NCI-H2171 treated with DMSO at 0.1 percent for 48 hours (cell line): Measurements from ENCODE around the gene LRFN4.
"Not testable (repeated sequence)": the region's sequence is repeated elsewhere in the genome, so short reads cannot be mapped to it uniquely, and the experiment has no call there.

ENCODE experiments used
- DNase-seq: peaks from one replicate; lab custom pipeline; 2025; lab: John Stamatoyannopoulos, UW

LRFN4 gene

DNA sequence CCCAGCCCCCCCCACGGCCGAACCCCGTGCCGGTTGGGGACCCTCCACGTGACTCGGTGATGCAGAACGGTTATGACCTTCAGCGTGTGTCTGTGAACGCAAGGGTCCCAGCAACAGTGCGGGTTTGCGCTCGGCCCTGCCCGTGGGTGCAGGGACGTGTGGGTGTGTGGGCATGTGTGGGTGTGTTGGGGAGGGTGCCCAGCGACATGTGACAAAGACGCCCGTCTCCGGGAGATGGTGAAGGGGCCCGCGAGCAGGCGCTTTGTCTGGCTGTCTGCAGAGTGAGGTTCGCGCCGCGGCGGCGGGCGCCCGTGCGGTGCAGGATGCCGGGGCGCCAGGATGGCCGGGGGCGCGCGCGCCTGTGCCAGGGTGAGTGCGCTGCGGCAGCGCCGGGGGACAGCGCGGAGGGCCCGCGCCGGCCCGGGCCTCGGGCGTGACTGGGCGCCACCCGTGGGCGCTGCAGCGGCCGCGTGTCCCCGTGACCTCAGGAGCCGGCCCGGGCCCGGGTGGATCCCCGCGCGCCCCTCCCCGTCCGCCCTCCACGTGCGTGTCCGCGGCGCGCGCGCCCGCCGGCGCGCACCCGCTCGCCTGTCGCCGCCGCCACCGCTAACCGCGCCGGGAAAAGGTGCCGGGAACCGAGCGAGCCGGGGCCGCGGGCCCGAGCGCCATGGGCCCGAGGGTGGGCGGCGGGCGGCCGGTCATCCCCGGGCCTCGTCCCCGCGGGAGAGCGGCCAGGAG lies at the start of gene LRFN4:
TSS of gene LRFN4 (plus strand) at position 569 of the 738 bp plus-strand sequence. CDS start 681 bp downstream, outside the sequence.
- DNase-seq: no peak

- no peak for DNase-seq
These were observed 47.3 kb upstream of the LRFN4 start for GRCh38 chr11:66809592-66809991.

DNA sequence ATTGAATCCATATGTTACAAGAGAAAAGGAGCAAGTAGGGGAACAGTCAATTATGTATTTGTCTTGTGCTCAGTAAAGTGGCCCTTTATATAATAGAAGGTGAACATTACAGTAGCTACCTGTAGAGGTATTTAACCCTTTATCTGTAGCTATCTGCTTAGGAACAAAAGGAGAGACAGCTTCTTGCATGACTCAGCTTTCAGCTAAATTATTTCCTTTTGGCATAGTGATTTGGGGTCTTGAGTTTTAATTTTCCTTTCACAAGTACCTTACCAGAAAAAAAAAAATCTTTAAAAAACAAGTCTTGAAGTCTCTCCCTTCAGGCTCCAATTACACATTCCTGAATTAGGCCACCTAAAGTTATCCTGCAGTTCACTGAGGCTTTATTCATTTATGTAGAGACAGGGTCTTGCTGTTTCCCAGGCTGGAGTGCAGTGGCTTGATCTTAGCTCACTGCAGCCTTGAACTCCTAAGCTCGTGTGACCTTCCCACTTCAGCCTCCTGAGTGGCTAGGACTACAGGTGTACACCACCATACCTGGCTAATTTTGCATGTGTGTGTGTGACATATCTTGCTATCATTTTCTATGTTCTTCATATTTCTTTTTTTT lies 46.2 kb upstream of the LRFN4 start:
- DNase-seq: no peak

- no peak for DNase-seq
These were observed 42.2 kb upstream of the LRFN4 start for GRCh38 chr11:66814678-66815077.

GRCh38 chr11:66815646-66816045 lies 41.2 kb upstream of the LRFN4 start:
- no peak for DNase-seq

DNA sequence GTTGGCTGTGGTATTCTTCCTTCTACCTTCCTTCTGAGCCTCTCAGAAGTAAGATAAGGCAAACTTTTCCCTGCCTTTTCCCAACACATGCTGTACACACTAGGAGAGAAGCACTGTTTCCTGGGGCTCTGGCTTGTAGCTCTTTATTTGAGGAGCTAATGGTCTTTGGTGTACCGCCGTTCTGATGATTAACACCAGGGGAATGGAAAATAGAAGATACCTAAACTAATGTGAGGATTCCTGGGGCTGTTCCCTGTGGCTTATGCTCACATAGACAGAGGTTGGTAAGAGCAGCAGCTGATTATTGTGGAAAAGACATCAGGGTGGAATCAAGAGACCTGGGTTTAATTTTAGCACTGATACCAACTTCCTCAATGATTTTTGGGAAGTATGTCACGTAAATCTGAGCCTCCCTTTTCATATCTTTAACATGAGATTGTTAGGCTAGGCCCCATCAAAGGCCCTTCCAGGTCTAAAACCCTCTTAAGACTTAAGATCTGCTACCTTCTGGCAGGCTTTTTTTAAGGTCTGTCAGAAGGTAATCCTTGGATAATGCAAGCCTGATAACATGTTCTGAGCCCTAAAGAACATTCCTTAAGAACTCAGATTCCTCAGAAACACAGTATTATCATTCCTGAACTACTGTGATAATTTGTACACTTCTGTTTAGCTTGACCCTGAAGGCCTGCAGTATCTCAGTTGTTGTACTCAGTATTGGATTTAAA lies 38.5 kb upstream of the LRFN4 start:
- DNase-seq: no peak

DNA sequence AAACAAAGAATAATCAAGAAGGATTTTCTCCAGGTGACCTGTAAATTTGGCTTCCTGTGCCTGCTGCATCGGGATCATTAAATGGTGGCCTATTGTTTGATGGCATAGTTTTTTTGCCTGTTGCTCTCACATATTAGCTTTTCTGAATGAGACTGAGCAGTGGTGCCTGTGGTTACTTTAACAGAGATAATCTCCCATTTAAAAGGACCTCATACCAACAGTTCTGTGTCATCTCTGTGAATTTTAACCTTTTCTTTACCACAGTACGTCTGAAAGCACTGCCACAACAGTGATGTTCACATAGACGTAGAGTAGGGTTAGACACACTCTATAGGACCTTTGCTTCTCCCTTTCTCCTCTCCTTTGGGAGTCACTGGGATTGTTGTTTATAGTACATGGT lies 36.5 kb upstream of the LRFN4 start:
- no peak for DNase-seq

- DNase-seq: no peak
These were observed 36.0 kb upstream of the LRFN4 start for GRCh38 chr11:66820901-66821300.

DNA sequence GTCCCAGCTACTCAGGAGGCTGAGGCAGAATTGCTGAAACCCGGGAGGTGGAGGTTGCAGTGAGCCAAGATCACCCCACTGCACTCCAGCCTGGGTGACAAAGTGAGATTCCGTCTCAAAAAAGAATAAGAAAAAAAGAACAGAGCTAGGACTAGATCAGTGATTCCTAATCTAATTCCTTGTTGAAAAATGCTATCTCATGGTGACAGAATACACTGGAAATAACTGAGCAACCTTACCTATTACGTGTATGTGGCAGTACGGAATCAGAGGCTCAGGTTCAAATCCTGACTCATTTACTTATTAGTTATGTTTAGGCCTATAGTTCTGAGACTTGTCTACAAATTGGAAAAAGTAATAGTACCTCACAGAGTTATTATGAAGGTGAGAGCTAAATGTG lies 33.2 kb upstream of the LRFN4 start:
- DNase-seq: no peak

DNA sequence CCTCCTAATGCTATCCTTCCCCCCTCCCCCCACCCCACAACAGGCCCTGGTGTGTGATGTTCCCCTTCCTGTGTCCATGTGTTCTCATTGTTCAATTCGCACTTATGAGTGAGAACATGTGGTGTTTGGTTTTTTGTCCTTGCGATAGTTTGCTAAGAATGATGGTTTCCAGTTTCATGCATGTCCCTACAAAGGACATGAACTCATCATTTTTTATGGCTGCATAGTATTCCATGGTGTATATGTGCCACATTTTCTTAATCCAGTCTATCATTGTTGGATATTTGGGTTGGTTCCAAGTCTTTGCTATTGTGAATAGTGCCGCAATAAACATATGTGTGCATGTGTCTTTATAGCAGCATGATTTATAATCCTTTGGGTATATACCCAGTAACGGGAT lies 32.3 kb upstream of the LRFN4 start:
- not testable (repeated sequence) for DNase-seq

- no peak for DNase-seq
These were observed 22.4 kb upstream of the LRFN4 start for GRCh38 chr11:66834539-66834845.

DNA sequence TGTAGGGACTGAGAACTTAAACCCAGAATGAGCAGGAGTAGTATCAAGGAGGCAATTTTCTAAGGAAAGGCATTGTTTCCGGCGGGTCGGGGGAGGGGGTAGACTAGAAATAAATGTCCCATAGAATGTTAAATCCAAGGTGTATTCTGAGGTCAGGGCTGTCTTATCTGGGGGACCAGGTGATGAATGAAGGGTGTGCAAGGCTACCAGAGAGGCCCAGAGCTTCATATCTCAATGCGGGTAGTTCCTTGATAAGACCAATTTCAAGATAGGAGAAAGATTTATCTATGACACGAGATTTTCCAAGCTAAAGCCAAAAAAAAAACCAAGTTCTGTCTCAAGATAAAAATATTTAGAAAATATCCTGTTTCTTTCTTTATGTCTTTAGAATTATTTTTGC lies 21.9 kb upstream of the LRFN4 start:
- no peak for DNase-seq

GRCh38 chr11:66835768-66836405 lies 21.0 kb upstream of the LRFN4 start:
- no peak for DNase-seq

DNA sequence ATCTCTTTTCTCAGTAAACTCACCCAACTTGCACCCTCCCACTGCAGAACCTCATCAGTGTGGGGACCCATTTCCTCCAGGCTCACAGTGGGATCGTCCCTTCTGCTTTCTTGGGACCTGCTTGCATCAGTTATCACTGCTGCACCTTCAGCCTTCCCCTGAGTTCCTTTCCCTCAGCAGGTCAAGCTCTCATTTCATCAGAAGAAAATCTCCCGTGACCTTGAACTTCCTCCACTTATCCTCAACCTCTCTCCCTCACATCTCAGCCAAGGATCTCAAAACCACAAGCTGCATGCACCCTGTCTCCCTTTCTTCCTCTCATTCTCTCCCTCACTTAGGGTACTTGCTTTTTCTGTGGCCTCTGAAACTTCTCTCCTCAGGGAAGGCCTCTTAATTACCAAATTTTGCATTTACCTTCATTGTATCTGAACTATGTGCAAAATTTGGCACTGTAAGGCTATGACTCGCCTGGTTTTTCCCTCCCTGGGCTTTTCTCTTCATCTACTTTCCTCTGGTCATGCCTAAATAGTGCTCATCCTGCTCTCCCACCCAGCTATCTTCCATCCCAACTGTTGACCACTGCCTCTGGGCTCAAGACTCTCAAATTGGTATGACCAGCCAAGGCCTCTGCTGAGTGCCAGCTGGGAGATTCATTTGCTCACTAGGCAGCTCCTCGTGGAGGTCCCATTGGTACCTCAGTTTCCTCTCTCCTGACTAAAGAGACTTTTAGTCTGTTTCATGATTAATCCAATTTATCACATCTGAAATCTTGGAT lies 16.4 kb upstream of the LRFN4 start:
- no peak for DNase-seq

DNA sequence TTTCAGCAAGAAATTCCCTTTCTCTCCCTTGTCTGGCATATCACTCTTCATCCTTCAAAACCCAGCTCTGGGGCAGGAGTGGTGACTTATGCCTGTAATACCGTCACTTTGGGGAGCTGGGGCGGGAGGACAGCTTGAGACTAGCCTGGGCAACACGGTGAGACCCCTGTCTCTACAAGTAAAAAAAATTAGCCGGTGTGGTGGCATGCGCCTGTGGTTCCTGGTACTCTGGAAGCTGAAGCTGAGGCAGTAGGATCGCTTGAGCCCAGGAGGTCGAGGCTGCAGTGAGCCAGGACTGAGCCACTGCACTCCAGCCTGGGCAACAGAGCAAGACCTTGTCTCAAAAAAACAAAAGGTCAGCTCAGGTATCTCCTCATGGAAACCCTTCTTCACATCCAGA lies 15.0 kb upstream of the LRFN4 start:
- no peak for DNase-seq

GRCh38 chr11:66842501-66842895 lies 14.4 kb upstream of the LRFN4 start:
- no peak for DNase-seq

DNA sequence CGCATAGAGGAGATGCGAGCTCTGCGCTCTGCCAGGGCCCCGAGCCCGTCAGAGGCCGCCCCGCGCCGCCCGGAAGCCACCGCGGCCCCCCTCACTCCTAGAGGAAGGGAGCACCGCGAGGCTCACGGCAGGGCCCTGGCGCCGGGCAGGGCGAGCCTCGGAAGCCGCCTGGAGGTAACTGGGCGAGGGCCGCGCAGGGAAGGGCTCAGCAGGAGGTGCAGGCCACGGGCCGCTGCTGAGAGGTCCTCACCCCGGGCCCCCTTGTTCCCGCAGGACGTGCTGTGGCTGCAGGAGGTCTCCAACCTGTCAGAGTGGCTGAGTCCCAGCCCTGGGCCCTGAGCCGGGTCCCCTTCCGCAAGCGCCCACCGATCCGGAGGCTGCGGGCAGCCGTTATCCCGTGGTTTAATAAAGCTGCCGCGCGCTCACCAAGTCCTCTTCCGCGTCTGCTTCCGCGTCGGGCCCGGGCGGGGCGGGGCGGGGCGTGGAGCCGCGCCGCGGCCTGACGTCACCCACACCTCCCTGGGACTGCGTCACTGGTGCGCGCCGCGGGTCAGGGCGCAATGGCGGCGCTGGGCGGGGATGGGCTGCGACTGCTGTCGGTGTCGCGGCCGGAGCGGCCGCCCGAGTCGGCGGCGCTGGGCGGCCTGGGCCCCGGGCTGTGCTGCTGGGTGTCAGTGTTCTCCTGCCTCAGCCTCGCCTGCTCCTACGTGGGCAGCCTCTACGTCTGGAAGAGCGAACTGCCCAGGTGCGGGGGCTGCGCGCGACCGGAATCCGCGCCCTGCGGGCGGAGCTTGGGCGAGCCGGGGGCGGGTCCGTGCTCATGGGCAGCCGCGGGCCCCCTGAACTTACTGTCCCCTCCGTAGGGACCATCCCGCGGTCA lies 13.7 kb upstream of the LRFN4 start, which contains the start of gene RCE1:
TSS of gene RCE1 (plus strand) at position 546 of the 880 bp plus-strand sequence. CDS start at position 561, 15 bp downstream.
- peak; percentile 82 for DNase-seq

DNA sequence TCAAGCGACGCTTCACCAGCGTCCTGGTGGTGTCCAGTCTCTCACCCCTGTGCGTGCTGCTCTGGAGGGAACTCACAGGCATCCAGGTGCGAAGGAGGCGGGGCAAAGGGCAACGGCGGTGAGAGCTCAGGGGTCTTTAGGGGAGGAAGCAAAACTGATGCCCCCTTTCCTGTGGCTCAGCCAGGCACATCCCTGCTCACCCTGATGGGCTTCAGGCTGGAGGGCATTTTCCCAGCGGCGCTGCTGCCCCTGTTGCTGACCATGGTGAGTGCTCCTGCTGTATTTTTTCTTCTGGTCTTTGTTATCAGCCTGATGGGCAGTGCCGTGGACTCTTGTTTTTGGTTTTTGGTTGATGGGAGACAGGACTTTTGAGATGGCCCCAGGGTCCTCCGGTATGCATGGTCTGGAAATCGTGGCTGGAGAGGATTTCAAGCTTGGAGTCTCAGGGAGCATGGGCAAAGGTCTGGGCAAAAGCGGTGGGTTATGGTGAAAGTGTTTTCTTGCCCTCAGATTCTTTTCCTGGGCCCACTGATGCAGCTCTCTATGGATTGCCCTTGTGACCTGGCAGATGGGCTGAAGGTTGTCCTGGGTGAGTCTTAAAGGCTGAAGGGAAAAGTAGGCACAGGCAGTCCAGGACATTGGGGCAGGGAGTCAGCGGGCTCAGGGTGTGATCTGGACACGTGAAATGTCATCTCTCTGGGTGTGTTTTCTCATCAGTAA lies 12.9 kb upstream of the LRFN4 start:
- peak; percentile 44 for DNase-seq

GRCh38 chr11:66844496-66845142 lies 12.2 kb upstream of the LRFN4 start:
- no peak for DNase-seq
